K562 (cell line): ENCODE measurements around the gene POGLUT2. TPM values are rescaled to one million over a fixed set of nuclear protein-coding genes. Genes with fewer than 3 reads are reported as not detected.

ENCODE experiments used
- CBFB ChIP-seq: sonication (generic); formaldehyde crosslinking; IDR thresholded peaks from 2 replicates; pipeline ENCODE4 v1.4.0; 2020; ENCODE audit warnings: mild to moderate bottlenecking, missing genetic modification reagents
- CGGBP1 ChIP-seq: fragments of 250-450 bp; sonication (Bioruptor Pico); IDR thresholded peaks from 2 replicates; pipeline ENCODE4 v1.9.0; 2021; ENCODE audit warnings: mild to moderate bottlenecking
- CXXC5 ChIP-seq: fragments of 250-450 bp; sonication (Bioruptor Pico); IDR thresholded peaks from 2 replicates; pipeline ENCODE4 v1.8.0; 2022; ENCODE audit warnings: inconsistent platforms, mild to moderate bottlenecking, moderate library complexity
- DLX4 ChIP-seq: fragments of 250-450 bp; sonication (Bioruptor Pico); IDR thresholded peaks from 2 replicates; pipeline ENCODE4 v1.6.1; 2021; ENCODE audit warnings: mild to moderate bottlenecking
- E2F6 ChIP-seq, 2 experiments: IDR thresholded peaks; 2 replicates each; pipeline ENCODE4 v1.6.1; 2011; ENCODE audit warnings: borderline replicate concordance in 1 of 2, control low read depth in 1 of 2, low read depth in 1 of 2, low read length in 1 of 2, mild to moderate bottlenecking in 1 of 2, mixed read lengths in 1 of 2, moderate library complexity in 1 of 2; ENCODE audit not compliant: insufficient read depth in 1 of 2, insufficient read length in 1 of 2, poor library complexity in 1 of 2, severe bottlenecking in 1 of 2; ENCODE audit errors: extremely low read depth in 1 of 2
- ELK1 ChIP-seq: sonication (generic); formaldehyde crosslinking; IDR thresholded peaks from 2 replicates; pipeline ENCODE4 v1.8.1; 2022; ENCODE audit warnings: missing genetic modification reagents
- HMG20A ChIP-seq: fragments of 450-650 bp; formaldehyde crosslinking; conservative IDR thresholded peaks from 2 replicates; pipeline ENCODE4 v1.4.0; 2020; ENCODE audit warnings: mild to moderate bottlenecking, mixed read lengths
- KAT7 ChIP-seq: sonication (generic); formaldehyde crosslinking; IDR thresholded peaks from 2 replicates; pipeline ENCODE4 v1.8.0; 2022; ENCODE audit warnings: missing genetic modification reagents, mild to moderate bottlenecking, borderline replicate concordance
- MITF ChIP-seq: IDR thresholded peaks from 2 replicates; pipeline ENCODE4 v1.6.1; 2014; ENCODE audit warnings: antibody characterized with exemption
- PCBP2 ChIP-seq: fragments of 200-400 bp; formaldehyde crosslinking; IDR thresholded peaks from 2 replicates; pipeline ENCODE4 v1.6.1; 2018; ENCODE audit warnings: low read length, low read depth, mild to moderate bottlenecking, moderate library complexity; ENCODE audit not compliant: poor library complexity, severe bottlenecking
- POLR2G ChIP-seq: fragments of 200-400 bp; formaldehyde crosslinking; IDR thresholded peaks from 2 replicates; pipeline ENCODE4 v1.6.1; 2017; ENCODE audit warnings: low read depth, mild to moderate bottlenecking, antibody characterized with exemption, low read length, moderate library complexity
- PURB ChIP-seq: sonication (generic); formaldehyde crosslinking; IDR thresholded peaks from 2 replicates; pipeline ENCODE4 v1.9.0; 2021; ENCODE audit warnings: low read depth, mild to moderate bottlenecking, missing genetic modification reagents
- RB1 ChIP-seq: fragments of 450-650 bp; IDR thresholded peaks from 2 replicates; pipeline ENCODE4 v1.6.1; 2017; ENCODE audit warnings: low read depth, mild to moderate bottlenecking
- RBM22 ChIP-seq: fragments of 200-400 bp; formaldehyde crosslinking; IDR thresholded peaks from 2 replicates; pipeline ENCODE4 v1.6.1; 2018; ENCODE audit warnings: low read length, low read depth; ENCODE audit not compliant: poor library complexity, severe bottlenecking
- SP2 ChIP-seq: IDR thresholded peaks from 2 replicates; pipeline ENCODE4 v1.6.1; 2011; ENCODE audit warnings: mild to moderate bottlenecking, low read depth, low read length, moderate library complexity; ENCODE audit not compliant: poor library complexity, severe bottlenecking; ENCODE audit errors: extremely low read depth
- SREBF1 ChIP-seq: fragments of 150-350 bp; IDR thresholded peaks from 2 replicates; pipeline ENCODE4 v1.6.1; 2014; ENCODE audit warnings: antibody characterized with exemption, low read depth, low read length, borderline replicate concordance
- XRCC3 ChIP-seq: fragments of 450-650 bp; IDR thresholded peaks from 2 replicates; pipeline ENCODE4 v1.6.1; 2017; ENCODE audit warnings: mild to moderate bottlenecking, moderate library complexity
- ZBTB2 ChIP-seq: fragments of 450-650 bp; IDR thresholded peaks from 2 replicates; pipeline ENCODE4 v1.6.1; 2016; ENCODE audit warnings: antibody characterized with exemption
- ZNF121 ChIP-seq: sonication (generic); formaldehyde crosslinking; conservative IDR thresholded peaks from 2 replicates; pipeline ENCODE4 v1.8.0; 2022; ENCODE audit warnings: missing genetic modification reagents
- ZNF134 ChIP-seq: fragments of 250-450 bp; sonication (Bioruptor Pico); conservative IDR thresholded peaks from 2 replicates; pipeline ENCODE4 v1.4.0; 2020
- ZNF316 ChIP-seq: fragments of 450-650 bp; IDR thresholded peaks from 2 replicates; pipeline ENCODE4 v1.6.1; 2016
- polyA plus RNA-seq, 8 experiments: library from polyadenylated mRNA; depleted of rRNA in 4 of 8; stranded (reverse) in 5 of 8; unstranded in 3 of 8; fragments of >200 nt; fragmentation: Nextera tagmentation in 2 of 8; fragmentation: Illumina TruSeq in 1 of 8; extraction: Ambion mirVana in 2 of 8; extraction: Trizol in 1 of 8; gene quantifications; 2 replicates each; pipeline versions ENCODE4 v1.2.1 to v1.2.3, GENCODE V29; 2011 to 2014; ENCODE audit warnings: inconsistent platforms in 1 of 8, missing spikeins in 1 of 8
- total RNA-seq, 7 experiments: library from RNA; depleted of rRNA in 6 of 7; stranded (reverse); fragments of >200 nt in 6 of 7; fragmentation: Illumina TruSeq in 2 of 7; extraction: Trizol in 2 of 7; gene quantifications; 2 replicates each; pipeline versions ENCODE4 v1.2.1 to v1.2.3, GENCODE V29; 2011 to 2021; ENCODE audit warnings: low replicate concordance in 1 of 7

The POGLUT2 gene
- total and polyA plus RNA-seq, 9 of the 15 experiments (the other 6 are each of a cell fraction or from before 2014, with no cell fraction given), result 3.8 to 11.8 (median 10.8) TPM

GRCh38 chr13:102800145-102801041 is 1.6 kb upstream of the POGLUT2 start (continued):
- peak; percentile 62 for TF ChIP-seq RBM22
- TF ChIP-seq ZBTB2, result no peak
- peak; percentile 6 to 76 for TF ChIP-seq E2F6 (IDR thresholded peaks at IDR 0.05; ENCODE audit: borderline replicate concordance in 1 of 2, extremely low read depth in 1 of 2, insufficient read depth in 1 of 2, insufficient read length in 1 of 2, low read depth in 1 of 2, low read length in 1 of 2, poor library complexity in 1 of 2, severe bottlenecking in 1 of 2)
- no peak for TF ChIP-seq PURB (CRISPR knock-in tag)
- TF ChIP-seq MITF, result no peak
- peak; percentile 39; the same call in 1 of the 2 replicates for TF ChIP-seq KAT7 (CRISPR knock-in tag)
- TF ChIP-seq PCBP2, result no peak
- no peak for TF ChIP-seq SREBF1
- TF ChIP-seq RB1, result peak; percentile 78
- peak; percentile 40; the same call in 1 of the 2 replicates for TF ChIP-seq CXXC5 (CRISPR knock-in tag)
- TF ChIP-seq HMG20A, result no peak
- no peak for TF ChIP-seq ZNF316
- no peak for TF ChIP-seq XRCC3
- TF ChIP-seq CGGBP1 (CRISPR knock-in tag), result no peak
- TF ChIP-seq CBFB (CRISPR knock-in tag), result no peak
- TF ChIP-seq DLX4 (CRISPR knock-in tag), result no peak
- TF ChIP-seq POLR2G, result peak; percentile 87
- TF ChIP-seq ELK1, result no peak
- TF ChIP-seq SP2, result no peak
- TF ChIP-seq ZNF134 (CRISPR knock-in tag), result no peak
- TF ChIP-seq ZNF121 (CRISPR knock-in tag), result no peak
